ENCODE measurements around the gene MAGI2. TPM values are rescaled to one million over a fixed set of nuclear protein-coding genes. Genes with fewer than 3 reads are reported as not detected.

The MAGI2 gene
- total and polyA plus RNA-seq, 2 experiments from 2014 or later: 10.4 to 26.4 TPM

DNA sequence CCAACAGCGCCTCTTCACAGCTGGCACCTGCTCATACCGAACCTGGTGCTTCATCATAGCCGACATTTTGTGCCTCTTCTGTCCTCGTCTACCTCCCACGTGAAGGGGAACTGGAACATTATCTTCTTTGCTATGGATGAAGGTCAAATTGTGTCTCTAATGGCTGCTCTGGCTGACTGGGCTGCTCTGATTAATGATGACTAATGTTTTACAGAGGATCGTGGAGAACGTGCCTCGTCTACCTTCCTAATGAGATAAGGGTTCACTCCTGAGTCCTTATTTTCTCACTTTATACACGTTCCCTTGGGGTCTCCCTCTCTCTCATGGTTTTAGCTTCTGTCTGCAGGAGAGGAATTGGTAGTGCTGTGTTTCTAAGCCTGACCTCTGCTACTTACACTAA is 1234.6 kb downstream of the MAGI2 start:
- peaks cover 16% of the 10 kb centered on the region for H3K9me2 ChIP-seq (ENCODE audit: insufficient read depth)
- no peak overlapping the region for H3K4me3 ChIP-seq
- H3K27ac Mint-ChIP-seq: no peak overlapping the region
- TF ChIP-seq ZNF114 (CRISPR knock-in tag; IDR thresholded peaks at IDR 0.05): no peak
- H3K9me3 Mint-ChIP-seq: no peaks in the 10 kb centered on the region
- no peaks in the 10 kb centered on the region for H3F3A ChIP-seq (replicated peaks; ENCODE audit: low read depth)
- H3K4me3 Mint-ChIP-seq: no peak overlapping the region
- DNase-seq (ENCODE audit: low spot score) (no peak), ATAC-seq (no peak)
- H2AFZ ChIP-seq: no peak overlapping the region
- no peaks in the 10 kb centered on the region; the same call in 1 of the 2 replicates for H4K20me1 ChIP-seq (replicated peaks; ENCODE audit: insufficient read depth)
- H3K4me1 Mint-ChIP-seq: peaks cover 23% of the 10 kb centered on the region
- no peak overlapping the region for H3K27ac ChIP-seq (ENCODE audit: low read depth)
- H3K36me3 ChIP-seq (ENCODE audit: insufficient read depth): no peaks in the 10 kb centered on the region
- H3K4me1 ChIP-seq (ENCODE audit: insufficient read depth): peaks cover 4% of the 10 kb centered on the region
- H3K36me3 Mint-ChIP-seq (ENCODE audit: low read depth): no peaks in the 10 kb centered on the region; the same call in 1 of the 3 replicates
- H3K27me3 Mint-ChIP-seq (ENCODE audit: insufficient read depth, low read depth, poor library complexity): no peaks in the 10 kb centered on the region
- H3K4me2 ChIP-seq: no peak overlapping the region
- H3K79me2 ChIP-seq (replicated peaks; ENCODE audit: insufficient read depth): no peaks in the 10 kb centered on the region
- no peaks in the 10 kb centered on the region for H3K27me3 ChIP-seq (ENCODE audit: insufficient read depth)

DNA sequence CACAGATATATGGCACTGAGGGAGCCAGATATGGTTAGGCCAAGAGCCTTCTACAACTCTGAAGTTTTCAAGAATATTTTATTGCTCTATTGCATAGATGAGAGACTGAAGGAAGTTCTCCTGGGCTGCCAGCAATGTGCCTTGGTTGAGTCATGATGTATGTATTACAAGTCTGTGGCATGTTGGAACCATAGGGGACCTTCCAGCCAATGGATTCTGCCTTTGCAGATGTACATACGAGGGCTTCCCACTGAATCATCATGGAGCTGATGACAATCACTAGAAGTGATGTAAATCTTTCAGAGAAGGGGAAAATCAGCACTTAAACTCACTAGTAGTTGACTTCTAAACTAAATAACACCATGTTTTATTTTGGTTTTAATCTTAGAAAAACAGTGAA is 1235.4 kb downstream of the MAGI2 start:
- Mint-ChIP-seq H3K27ac (no peak overlapping the region), H3K27me3 (ENCODE audit: insufficient read depth, low read depth, poor library complexity) (no peaks in the 10 kb centered on the region), H3K9me3 (no peaks in the 10 kb centered on the region), H3K4me1 (peaks cover 23% of the 10 kb centered on the region), H3K4me3 (no peak overlapping the region), H3K36me3 (ENCODE audit: low read depth) (no peaks in the 10 kb centered on the region; the same call in 1 of the 3 replicates)
- peaks cover 4% of the 10 kb centered on the region for H3K4me1 ChIP-seq (ENCODE audit: insufficient read depth)
- no peaks in the 10 kb centered on the region for H3K79me2 ChIP-seq (replicated peaks; ENCODE audit: insufficient read depth)
- no peaks in the 10 kb centered on the region for H3K36me3 ChIP-seq (ENCODE audit: insufficient read depth)
- no peak overlapping the region for H2AFZ ChIP-seq
- TF ChIP-seq POLR2AphosphoS5 (IDR thresholded peaks at IDR 0.05; ENCODE audit: low read depth) (no peak), STAT1 (IDR thresholded peaks at IDR 0.05; ENCODE audit: unreplicated experiment) (no peak), JUNB (IDR thresholded peaks at IDR 0.05; ENCODE audit: unreplicated experiment) (no peak), NANOG (IDR thresholded peaks at IDR 0.05; ENCODE audit: borderline replicate concordance) (no peak), EZH2phosphoT487 (IDR thresholded peaks at IDR 0.05; ENCODE audit: unreplicated experiment) (no peak), ZNF114 (CRISPR knock-in tag; IDR thresholded peaks at IDR 0.05) (no peak), CREB1 (CRISPR knock-in tag; IDR thresholded peaks at IDR 0.05; ENCODE audit: low read depth) (no peak), EZH2 (IDR thresholded peaks at IDR 0.05; ENCODE audit: low read depth, unreplicated experiment) (no peak), ZNF331 (CRISPR knock-in tag; IDR thresholded peaks at IDR 0.05; ENCODE audit: low read depth) (no peak)
- TF ChIP-seq, protein P1, sequence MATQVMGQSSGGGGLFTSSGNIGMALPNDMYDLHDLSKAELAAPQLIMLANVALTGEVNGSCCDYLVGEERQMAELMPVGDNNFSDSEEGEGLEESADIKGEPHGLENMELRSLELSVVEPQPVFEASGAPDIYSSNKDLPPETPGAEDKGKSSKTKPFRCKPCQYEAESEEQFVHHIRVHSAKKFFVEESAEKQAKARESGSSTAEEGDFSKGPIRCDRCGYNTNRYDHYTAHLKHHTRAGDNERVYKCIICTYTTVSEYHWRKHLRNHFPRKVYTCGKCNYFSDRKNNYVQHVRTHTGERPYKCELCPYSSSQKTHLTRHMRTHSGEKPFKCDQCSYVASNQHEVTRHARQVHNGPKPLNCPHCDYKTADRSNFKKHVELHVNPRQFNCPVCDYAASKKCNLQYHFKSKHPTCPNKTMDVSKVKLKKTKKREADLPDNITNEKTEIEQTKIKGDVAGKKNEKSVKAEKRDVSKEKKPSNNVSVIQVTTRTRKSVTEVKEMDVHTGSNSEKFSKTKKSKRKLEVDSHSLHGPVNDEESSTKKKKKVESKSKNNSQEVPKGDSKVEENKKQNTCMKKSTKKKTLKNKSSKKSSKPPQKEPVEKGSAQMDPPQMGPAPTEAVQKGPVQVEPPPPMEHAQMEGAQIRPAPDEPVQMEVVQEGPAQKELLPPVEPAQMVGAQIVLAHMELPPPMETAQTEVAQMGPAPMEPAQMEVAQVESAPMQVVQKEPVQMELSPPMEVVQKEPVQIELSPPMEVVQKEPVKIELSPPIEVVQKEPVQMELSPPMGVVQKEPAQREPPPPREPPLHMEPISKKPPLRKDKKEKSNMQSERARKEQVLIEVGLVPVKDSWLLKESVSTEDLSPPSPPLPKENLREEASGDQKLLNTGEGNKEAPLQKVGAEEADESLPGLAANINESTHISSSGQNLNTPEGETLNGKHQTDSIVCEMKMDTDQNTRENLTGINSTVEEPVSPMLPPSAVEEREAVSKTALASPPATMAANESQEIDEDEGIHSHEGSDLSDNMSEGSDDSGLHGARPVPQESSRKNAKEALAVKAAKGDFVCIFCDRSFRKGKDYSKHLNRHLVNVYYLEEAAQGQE (IDR thresholded peaks at IDR 0.05; ENCODE audit: unreplicated experiment): no peak
- TF ChIP-seq, protein P2, sequence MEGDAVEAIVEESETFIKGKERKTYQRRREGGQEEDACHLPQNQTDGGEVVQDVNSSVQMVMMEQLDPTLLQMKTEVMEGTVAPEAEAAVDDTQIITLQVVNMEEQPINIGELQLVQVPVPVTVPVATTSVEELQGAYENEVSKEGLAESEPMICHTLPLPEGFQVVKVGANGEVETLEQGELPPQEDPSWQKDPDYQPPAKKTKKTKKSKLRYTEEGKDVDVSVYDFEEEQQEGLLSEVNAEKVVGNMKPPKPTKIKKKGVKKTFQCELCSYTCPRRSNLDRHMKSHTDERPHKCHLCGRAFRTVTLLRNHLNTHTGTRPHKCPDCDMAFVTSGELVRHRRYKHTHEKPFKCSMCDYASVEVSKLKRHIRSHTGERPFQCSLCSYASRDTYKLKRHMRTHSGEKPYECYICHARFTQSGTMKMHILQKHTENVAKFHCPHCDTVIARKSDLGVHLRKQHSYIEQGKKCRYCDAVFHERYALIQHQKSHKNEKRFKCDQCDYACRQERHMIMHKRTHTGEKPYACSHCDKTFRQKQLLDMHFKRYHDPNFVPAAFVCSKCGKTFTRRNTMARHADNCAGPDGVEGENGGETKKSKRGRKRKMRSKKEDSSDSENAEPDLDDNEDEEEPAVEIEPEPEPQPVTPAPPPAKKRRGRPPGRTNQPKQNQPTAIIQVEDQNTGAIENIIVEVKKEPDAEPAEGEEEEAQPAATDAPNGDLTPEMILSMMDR (conservative IDR thresholded peaks at IDR 0.05; ENCODE audit: low read depth in 2 of 2): no peak
- TF ChIP-seq, protein P3, sequence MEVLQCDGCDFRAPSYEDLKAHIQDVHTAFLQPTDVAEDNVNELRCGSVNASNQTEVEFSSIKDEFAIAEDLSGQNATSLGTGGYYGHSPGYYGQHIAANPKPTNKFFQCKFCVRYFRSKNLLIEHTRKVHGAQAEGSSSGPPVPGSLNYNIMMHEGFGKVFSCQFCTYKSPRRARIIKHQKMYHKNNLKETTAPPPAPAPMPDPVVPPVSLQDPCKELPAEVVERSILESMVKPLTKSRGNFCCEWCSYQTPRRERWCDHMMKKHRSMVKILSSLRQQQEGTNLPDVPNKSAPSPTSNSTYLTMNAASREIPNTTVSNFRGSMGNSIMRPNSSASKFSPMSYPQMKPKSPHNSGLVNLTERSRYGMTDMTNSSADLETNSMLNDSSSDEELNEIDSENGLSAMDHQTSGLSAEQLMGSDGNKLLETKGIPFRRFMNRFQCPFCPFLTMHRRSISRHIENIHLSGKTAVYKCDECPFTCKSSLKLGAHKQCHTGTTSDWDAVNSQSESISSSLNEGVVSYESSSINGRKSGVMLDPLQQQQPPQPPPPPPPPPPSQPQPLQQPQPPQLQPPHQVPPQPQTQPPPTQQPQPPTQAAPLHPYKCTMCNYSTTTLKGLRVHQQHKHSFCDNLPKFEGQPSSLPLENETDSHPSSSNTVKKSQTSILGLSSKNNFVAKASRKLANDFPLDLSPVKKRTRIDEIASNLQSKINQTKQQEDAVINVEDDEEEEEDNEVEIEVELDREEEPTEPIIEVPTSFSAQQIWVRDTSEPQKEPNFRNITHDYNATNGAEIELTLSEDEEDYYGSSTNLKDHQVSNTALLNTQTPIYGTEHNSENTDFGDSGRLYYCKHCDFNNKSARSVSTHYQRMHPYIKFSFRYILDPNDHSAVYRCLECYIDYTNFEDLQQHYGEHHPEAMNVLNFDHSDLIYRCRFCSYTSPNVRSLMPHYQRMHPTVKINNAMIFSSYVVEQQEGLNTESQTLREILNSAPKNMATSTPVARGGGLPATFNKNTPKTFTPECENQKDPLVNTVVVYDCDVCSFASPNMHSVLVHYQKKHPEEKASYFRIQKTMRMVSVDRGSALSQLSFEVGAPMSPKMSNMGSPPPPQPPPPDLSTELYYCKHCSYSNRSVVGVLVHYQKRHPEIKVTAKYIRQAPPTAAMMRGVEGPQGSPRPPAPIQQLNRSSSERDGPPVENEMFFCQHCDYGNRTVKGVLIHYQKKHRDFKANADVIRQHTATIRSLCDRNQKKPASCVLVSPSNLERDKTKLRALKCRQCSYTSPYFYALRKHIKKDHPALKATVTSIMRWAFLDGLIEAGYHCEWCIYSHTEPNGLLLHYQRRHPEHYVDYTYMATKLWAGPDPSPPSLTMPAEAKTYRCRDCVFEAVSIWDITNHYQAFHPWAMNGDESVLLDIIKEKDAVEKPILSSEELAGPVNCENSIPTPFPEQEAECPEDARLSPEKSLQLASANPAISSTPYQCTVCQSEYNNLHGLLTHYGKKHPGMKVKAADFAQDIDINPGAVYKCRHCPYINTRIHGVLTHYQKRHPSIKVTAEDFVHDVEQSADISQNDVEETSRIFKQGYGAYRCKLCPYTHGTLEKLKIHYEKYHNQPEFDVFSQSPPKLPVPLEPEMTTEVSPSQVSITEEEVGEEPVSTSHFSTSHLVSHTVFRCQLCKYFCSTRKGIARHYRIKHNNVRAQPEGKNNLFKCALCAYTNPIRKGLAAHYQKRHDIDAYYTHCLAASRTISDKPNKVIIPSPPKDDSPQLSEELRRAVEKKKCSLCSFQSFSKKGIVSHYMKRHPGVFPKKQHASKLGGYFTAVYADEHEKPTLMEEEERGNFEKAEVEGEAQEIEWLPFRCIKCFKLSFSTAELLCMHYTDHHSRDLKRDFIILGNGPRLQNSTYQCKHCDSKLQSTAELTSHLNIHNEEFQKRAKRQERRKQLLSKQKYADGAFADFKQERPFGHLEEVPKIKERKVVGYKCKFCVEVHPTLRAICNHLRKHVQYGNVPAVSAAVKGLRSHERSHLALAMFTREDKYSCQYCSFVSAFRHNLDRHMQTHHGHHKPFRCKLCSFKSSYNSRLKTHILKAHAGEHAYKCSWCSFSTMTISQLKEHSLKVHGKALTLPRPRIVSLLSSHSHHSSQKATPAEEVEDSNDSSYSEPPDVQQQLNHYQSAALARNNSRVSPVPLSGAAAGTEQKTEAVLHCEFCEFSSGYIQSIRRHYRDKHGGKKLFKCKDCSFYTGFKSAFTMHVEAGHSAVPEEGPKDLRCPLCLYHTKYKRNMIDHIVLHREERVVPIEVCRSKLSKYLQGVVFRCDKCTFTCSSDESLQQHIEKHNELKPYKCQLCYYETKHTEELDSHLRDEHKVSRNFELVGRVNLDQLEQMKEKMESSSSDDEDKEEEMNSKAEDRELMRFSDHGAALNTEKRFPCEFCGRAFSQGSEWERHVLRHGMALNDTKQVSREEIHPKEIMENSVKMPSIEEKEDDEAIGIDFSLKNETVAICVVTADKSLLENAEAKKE (CRISPR knock-in tag; IDR thresholded peaks at IDR 0.05): no peak
- no peak overlapping the region for H3K27ac ChIP-seq (ENCODE audit: low read depth)
- H3K9me2 ChIP-seq (ENCODE audit: insufficient read depth): peaks cover 16% of the 10 kb centered on the region
- no peaks in the 10 kb centered on the region; the same call in 1 of the 2 replicates for H4K20me1 ChIP-seq (replicated peaks; ENCODE audit: insufficient read depth)
- DNase-seq (ENCODE audit: low spot score): no peak
- H3K27me3 ChIP-seq (ENCODE audit: insufficient read depth): no peaks in the 10 kb centered on the region
- no peaks in the 10 kb centered on the region for H3F3A ChIP-seq (replicated peaks; ENCODE audit: low read depth)
- H3K4me3 ChIP-seq: no peak overlapping the region
- no peak overlapping the region for H3K4me2 ChIP-seq
- no peak for ATAC-seq
